Neural crest cell (in vitro differentiated cells): ENCODE results near the gene RNF215. TPM values are rescaled to one million over a fixed set of nuclear protein-coding genes. Genes with fewer than 3 reads are reported as not detected.

Experiments
- DNase-seq: peaks from one replicate; pipeline ENCODE4 v3.0.0; 2021; ENCODE audit warnings: low read depth, mixed read lengths, low spot score
- H3K27ac Mint-ChIP-seq: one replicate; pipeline ENCODE4 v1.8.0; 2021; ENCODE audit warnings: mild to moderate bottlenecking, mixed read lengths; ENCODE audit not compliant: unreplicated experiment
- H3K27me3 Mint-ChIP-seq: 2 replicates; pipeline ENCODE4 v1.8.0; 2021; ENCODE audit warnings: low read depth, mild to moderate bottlenecking, mixed read lengths
- H3K36me3 Mint-ChIP-seq: 2 replicates; pipeline ENCODE4 v1.8.0; 2021; ENCODE audit warnings: low read depth, mild to moderate bottlenecking, mixed read lengths
- H3K4me1 Mint-ChIP-seq: 2 replicates; pipeline ENCODE4 v1.8.0; 2021; ENCODE audit warnings: mixed read lengths
- H3K4me3 Mint-ChIP-seq: one replicate; pipeline ENCODE4 v1.8.0; 2021; ENCODE audit warnings: mild to moderate bottlenecking, mixed read lengths
- H3K9me3 Mint-ChIP-seq: 2 replicates; pipeline ENCODE4 v1.8.0; 2021; ENCODE audit warnings: mixed read lengths
- total RNA-seq: library from RNA; stranded (reverse); gene quantifications from 2 replicates; pipeline ENCODE4 v1.2.1, GENCODE V29; 2021
- TF ChIP-seq, protein P1 (sequence below): fragments of 200-600 bp; sonication (generic); conservative IDR thresholded peaks from 2 replicates; pipeline ENCODE4 v1.5.0; 2021; ENCODE audit warnings: antibody characterized with exemption, mild to moderate bottlenecking

The RNF215 gene
- total RNA-seq, 1 donor from 2014 or later: 27.4 TPM

DNA sequence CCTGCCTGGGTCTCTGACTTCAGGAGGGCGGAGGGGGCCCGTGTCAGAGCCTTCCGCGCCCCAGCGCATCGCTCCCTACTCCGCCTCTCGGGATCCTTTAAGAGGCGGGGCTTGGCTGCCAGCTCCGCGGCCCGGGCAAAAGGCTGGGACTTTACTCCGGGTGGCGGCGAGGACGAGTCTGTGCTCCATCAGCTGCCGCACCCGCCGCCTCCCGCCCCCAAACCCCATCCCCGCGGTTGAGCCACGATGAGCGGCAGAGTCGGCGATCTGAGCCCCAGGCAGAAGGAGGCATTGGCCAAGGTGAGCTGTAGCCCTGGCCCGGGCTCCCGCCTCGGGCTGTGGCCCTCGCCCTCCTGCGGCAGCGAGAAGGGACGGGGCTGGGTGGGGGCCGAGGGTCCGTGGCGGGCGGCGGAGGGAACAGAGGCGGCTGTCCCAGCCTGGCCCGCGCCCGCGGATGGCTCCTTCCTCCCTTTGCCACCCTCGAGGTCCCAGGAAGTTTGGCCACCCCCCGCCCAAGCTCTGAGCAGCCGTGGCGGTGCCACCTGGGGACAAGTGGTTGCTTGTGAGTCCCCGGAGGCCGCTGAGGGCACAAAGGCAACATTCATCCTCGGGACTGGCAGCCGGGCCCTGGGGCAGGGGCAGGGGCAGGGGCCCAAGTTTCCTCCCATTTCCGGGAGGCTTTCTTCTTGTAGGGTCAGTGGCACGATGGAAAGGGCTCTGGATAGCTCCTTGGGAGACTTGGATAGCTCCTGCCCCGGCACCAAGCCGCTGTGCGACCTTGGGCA, 9.9 kb upstream of the RNF215 start, which contains the start of gene SEC14L2:
Gene SEC14L2, plus strand, starts transcription at position 148 of the 785 bp plus-strand sequence. Its CDS starts 99 bp downstream, at position 247.
- H3K4me3 Mint-ChIP-seq: peak within 1 kb of the TSS; percentile 92
- peaks cover 28% of the 10 kb centered on the region for H3K27me3 Mint-ChIP-seq
- DNase-seq: peak; percentile 45
- TF ChIP-seq, protein P1, sequence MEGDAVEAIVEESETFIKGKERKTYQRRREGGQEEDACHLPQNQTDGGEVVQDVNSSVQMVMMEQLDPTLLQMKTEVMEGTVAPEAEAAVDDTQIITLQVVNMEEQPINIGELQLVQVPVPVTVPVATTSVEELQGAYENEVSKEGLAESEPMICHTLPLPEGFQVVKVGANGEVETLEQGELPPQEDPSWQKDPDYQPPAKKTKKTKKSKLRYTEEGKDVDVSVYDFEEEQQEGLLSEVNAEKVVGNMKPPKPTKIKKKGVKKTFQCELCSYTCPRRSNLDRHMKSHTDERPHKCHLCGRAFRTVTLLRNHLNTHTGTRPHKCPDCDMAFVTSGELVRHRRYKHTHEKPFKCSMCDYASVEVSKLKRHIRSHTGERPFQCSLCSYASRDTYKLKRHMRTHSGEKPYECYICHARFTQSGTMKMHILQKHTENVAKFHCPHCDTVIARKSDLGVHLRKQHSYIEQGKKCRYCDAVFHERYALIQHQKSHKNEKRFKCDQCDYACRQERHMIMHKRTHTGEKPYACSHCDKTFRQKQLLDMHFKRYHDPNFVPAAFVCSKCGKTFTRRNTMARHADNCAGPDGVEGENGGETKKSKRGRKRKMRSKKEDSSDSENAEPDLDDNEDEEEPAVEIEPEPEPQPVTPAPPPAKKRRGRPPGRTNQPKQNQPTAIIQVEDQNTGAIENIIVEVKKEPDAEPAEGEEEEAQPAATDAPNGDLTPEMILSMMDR: no peak
- H3K36me3 Mint-ChIP-seq: no peaks in the 10 kb centered on the region
- H3K9me3 Mint-ChIP-seq: no peaks in the 10 kb centered on the region
- peaks cover 51% of the 10 kb centered on the region for H3K4me1 Mint-ChIP-seq
- no peak within 1 kb of the TSS for H3K27ac Mint-ChIP-seq

- H3K27ac Mint-ChIP-seq: no peak overlapping the region
- no peak for DNase-seq
- H3K4me1 Mint-ChIP-seq: peaks cover 59% of the 10 kb centered on the region
- TF ChIP-seq, protein P1: no peak
- peaks cover 28% of the 10 kb centered on the region for H3K27me3 Mint-ChIP-seq
- no peaks in the 10 kb centered on the region for H3K36me3 Mint-ChIP-seq
- peak overlapping the region; percentile 58 for H3K4me3 Mint-ChIP-seq
- H3K9me3 Mint-ChIP-seq: no peaks in the 10 kb centered on the region
These were observed 6.7 kb upstream of the RNF215 start for GRCh38 chr22:30393885-30394284.

DNA sequence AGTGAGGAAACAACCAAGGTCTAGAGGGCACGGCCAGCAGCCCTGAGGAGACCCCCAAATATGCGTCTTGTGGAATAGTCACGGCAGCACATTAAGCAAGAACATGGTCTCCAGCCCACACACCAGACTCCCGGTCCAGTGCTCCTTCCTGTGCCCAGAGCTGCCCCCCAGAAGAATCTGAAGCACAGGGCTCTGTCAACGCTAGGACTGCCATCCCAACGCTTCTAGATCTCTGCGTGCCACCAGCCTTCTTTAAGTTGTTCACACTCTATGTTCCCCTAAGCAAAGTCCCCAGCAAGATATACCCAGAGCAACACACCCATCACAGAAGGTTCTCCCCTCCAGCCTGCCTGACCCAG, 6.1 kb upstream of the RNF215 start:
- Mint-ChIP-seq H3K9me3 (no peaks in the 10 kb centered on the region), H3K36me3 (no peaks in the 10 kb centered on the region), H3K27ac (peak overlapping the region; percentile 75), H3K27me3 (peaks cover 24% of the 10 kb centered on the region), H3K4me1 (peaks cover 53% of the 10 kb centered on the region), H3K4me3 (peak overlapping the region; percentile 58)
- DNase-seq: no peak
- TF ChIP-seq, protein P1: no peak

DNA sequence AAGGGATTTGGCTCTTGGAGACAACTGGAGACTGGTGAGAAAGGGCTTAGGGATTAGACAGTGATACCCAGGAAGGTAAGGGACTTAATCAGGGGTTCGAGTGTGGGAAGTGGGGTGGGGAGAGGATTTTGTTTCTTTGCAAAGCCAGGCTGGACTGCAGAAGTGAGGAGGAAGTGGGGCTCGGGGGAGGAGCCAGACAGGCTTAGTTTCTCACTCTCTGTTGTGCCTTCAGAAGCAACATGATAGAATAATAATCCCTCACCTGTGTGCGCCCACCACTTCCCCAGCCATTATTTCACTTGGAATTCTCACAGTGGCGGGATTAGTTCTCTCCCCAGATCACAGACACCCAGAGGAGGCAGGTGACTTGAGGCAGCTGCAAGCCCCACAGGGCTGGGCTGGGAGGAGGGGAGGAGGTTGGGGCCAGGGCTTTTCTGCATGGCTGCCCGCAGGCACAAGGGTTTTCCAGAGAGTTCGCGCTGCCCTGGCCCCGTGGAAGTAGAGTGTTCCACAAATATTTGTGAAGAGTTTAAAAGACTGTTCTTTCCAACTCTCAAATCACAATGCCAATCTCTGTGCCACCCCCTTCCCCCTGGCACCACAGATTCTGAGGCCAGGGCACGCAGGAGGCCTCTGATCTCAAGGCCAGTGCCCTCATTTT, 5.6 kb upstream of the RNF215 start:
- no peaks in the 10 kb centered on the region for H3K9me3 Mint-ChIP-seq
- no peak overlapping the region for H3K27ac Mint-ChIP-seq
- no peaks in the 10 kb centered on the region for H3K36me3 Mint-ChIP-seq
- no peak for DNase-seq
- peaks cover 19% of the 10 kb centered on the region for H3K27me3 Mint-ChIP-seq
- H3K4me3 Mint-ChIP-seq: no peak overlapping the region
- TF ChIP-seq, protein P1: no peak
- peaks cover 48% of the 10 kb centered on the region for H3K4me1 Mint-ChIP-seq

DNA sequence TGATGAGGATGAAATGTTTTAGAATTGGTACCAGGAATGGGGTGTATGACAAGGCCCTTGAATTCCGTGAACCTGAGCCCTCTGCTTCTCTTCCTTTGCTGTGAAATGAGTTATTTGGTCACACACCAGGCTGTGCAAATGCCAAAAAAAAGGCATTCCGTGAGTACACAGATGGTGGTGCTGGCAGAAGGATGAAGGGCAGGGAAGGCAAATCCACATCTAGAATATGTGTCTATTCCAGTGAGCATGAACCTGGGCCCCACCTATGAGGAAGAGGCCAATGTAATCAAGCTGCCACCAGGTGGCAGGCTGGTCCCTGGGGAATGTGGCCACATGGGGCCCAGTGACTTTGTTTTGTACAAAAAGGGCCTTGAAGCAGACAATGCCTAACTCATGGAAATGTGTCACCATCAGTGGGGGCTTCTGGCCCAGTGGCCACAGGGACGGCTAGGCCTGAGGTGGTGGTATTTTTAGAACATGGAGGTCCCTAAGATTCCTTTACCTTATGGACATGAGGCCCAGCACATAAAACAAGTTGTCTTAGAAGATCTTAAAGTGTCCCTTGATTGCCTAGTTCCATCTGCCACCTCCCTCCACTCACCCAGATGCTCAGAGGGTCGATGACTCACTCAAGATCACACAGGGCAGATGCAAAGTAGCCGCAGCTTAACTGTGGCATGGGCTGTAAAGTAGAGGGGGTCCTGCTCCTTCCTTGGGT, 3.9 kb upstream of the RNF215 start:
- H3K36me3 Mint-ChIP-seq: no peaks in the 10 kb centered on the region
- TF ChIP-seq, protein P1: peak; percentile 74
- peaks cover 48% of the 10 kb centered on the region for H3K4me1 Mint-ChIP-seq
- DNase-seq: peak; percentile 41
- peak overlapping the region; percentile 89 for H3K27ac Mint-ChIP-seq
- peak overlapping the region; percentile 76 for H3K4me3 Mint-ChIP-seq
- no peaks in the 10 kb centered on the region for H3K9me3 Mint-ChIP-seq
- H3K27me3 Mint-ChIP-seq: peaks cover 6% of the 10 kb centered on the region
